ENCODE data around the gene YARS1.
A peak's percentile ranks its signal among the peaks of the same experiment; 100 is the strongest.

YARS1 gene

GRCh38 chr1:32761936-32762335 is 55.2 kb downstream of the YARS1 start:
- no peak for DNase-seq

GRCh38 chr1:32761253-32761877 is 55.8 kb downstream of the YARS1 start:
- peak; percentile 96 for DNase-seq

GRCh38 chr1:32759997-32760623 is 57.0 kb downstream of the YARS1 start:
- DNase-seq, result no peak

DNA sequence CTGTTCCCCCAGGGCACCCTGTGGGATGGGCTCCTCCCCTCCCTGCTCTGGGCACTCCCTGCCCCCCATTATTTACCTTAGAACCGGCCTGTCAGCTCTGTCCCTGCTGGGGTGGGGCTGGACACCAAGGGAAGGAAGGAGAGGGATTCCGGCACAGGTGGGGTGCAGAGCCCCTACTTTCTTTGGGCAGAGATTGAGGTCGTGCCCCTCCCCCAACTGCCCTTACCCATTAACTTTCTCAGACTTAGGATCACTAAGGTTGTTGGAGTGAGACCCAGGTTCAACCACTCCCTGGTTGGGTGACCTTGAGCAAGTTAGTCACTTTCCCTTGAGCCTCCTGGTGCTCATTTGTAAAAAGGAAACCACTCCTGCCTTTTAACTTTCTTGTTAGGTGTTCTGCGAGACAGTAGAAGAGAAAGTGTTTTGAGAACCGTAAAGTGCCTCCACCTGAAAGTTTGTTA is 57.6 kb downstream of the YARS1 start:
- DNase-seq, result no peak

DNA sequence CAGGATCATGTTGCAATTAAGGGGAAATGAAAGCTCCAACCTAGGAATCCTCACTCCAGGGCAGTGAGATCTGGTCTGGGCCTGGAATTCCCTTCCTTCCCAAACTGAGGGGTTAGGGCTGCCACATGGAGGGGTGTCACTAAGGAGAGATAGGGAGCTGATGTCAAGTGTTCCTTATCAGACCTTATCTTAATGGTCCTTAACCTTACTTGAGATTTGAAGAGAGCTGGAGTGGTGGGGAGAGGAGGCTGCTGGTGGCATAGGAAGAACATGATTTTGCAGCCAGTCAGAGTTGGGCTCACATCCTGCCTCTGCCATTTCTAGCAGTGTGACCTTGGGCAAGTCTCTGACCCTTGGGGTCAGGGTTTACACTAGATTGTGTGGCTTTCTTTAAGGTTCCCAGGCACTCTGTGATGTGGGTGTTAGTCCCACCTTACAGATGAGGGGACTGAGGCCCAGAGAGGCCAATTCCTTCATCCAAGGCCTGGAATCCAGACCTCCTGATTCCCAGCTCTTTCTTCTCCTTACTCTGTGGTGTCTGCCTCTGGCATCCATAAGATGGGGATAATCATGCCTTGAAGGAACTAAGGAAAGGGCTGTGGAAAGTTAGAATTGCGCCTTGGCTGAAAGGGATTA is 58.2 kb downstream of the YARS1 start:
- DNase-seq, result no peak

GRCh38 chr1:32758177-32758794 is 58.9 kb downstream of the YARS1 start:
- DNase-seq, result no peak

GRCh38 chr1:32757213-32757895 is 59.8 kb downstream of the YARS1 start:
- DNase-seq, result peak; percentile 89

- peak; percentile 72 for DNase-seq
Observed at GRCh38 chr1:32755810-32756159, 61.4 kb downstream of the YARS1 start.

GRCh38 chr1:32755098-32755809 is 61.9 kb downstream of the YARS1 start:
- no peak for DNase-seq

GRCh38 chr1:32754317-32755097 is 62.7 kb downstream of the YARS1 start:
- DNase-seq, result peak; percentile 50

DNA sequence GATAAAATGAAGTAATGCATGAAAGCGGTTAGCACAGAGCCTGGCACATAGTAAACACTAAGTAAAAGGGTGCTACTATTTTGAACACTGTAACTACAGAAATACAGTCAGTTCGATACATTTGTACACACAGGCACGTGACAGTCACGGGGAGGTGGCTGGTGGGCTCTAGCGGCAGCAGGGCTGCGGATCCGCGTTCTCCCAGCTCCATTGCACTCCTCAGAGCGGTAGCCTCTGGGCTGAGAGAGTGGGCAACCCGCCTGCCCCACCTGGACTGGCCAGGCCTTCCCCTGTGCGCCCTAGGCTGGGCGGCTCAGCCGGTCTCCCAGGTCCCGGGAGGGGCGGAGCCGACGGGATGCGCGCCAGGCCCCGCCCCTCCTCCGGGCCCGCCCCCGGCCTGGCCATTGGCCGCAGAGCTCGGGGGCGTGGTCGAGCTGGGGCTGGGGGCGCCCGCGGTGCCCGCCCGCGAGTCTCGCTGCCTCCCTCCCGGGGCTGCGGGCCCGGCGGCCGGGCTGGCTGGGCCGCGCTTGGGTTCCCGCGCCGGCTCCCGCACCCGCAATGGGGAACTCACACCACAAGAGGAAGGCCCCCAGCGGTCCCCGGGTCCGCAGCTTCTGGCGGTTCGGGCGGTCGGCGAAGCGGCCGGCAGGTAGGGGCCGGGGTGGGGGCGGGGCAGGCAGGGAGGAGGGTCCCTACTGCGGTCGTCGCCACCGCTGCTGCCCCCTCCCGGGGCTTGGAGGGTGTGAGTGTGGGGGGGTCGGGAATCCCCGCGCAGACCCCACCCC is 63.4 kb downstream of the YARS1 start:
- peak; percentile 78 for DNase-seq

DNA sequence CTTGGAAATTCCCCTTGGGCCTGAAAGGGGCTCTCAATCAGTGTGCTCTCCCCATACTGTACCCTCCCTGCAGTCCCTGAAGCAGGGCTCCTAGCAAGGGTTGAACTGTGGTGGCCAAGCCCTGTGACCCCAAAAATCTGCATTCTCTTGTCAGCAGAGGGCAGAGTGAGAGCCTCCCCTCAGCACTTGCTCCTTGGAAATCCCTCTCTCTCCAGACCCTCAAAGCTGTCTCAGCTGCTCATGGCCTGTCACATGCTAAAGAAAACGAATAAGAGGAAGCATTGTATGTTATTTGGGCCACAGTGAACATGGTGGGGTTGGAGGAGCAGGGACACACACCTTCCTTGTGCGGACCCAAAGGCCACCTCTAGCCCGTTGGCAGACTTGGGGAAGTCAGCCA is 67.4 kb downstream of the YARS1 start:
- peak; percentile 29 for DNase-seq

GRCh38 chr1:32749332-32749731 is 67.8 kb downstream of the YARS1 start:
- no peak for DNase-seq

- no peak for DNase-seq
Observed at GRCh38 chr1:32748926-32749325, 68.2 kb downstream of the YARS1 start.

DNA sequence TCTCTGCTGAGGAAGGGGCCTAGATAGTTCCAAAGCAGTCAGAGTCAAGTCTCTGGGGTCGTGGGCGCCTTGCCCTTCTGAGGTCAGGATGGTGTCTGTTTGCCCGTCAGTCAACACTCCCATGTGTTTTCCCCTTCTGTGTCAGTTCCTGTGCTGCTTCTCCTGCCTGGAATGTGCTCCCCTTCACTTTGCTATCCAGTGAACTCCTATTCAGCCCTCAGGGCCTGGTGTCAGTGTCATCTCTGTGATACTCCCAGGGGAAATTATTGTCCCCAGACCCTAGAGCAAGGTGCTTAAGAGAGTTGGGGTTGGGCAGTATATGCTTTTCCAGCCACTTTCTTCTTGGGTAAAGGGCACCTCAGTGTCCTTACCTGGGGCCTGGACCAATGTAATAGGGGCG is 68.8 kb downstream of the YARS1 start:
- DNase-seq, result no peak

DNA sequence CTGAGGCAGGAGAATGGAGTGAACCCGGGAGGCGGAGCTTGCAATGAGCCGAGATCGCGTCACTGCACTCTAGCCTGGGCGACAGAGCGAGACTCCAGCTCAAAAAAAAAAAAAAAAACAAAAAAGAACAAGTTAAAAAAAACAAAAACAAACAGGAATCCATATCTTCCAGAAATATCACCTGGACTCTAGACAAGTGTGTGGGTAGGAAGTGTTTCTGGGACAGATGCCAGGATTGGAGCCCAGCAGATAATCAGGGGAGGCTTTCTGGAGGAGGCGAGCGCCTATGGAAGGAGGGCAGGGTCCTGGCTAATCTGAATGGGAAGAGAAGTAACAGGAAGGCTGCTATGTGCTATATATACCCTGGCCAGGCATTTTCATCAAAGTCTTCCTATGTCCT is 71.0 kb downstream of the YARS1 start:
- DNase-seq, result peak; percentile 39

DNA sequence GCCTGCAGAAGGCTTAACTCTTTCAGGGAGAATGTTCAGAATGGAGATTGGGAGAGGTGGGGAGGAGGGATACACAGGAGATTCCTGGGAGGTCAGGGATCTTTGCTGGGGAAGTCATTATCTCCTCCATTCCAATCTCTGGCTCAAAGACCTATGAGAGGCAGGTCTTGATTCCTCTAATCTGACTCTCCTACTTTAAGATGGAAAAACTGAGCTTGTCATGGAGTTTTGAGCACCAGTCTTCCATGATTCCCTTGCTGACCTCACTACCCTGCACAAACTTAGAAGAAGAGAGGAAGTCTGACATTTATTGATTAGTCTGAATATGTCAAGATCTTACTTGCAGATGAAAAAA is 73.1 kb downstream of the YARS1 start:
- no peak for DNase-seq

GRCh38 chr1:32743380-32744070 is 73.6 kb downstream of the YARS1 start:
- DNase-seq, result no peak

- DNase-seq, result no peak
Observed at GRCh38 chr1:32742956-32743355, 74.2 kb downstream of the YARS1 start.

- DNase-seq, result no peak
Observed at GRCh38 chr1:32742199-32742947, 74.8 kb downstream of the YARS1 start.

Data from hematopoietic multipotent progenitor cell treated with erythropoietin and hydrocortisone succinate and interleukin-3 and kit ligand, for 8 days (in vitro differentiated cells).